HCT116 (cell line): ENCODE measurements around the gene ADGRD1. TPM values are rescaled to one million over a fixed set of nuclear protein-coding genes. Genes with fewer than 3 reads are reported as not detected.

ENCODE experiments used
- ATAC-seq: fragments of 200-7000 bp; cut with Tn5 transposase; 2 replicates; pipeline ENCODE4 v1.9.1; 2020; ENCODE audit warnings: mild to moderate bottlenecking, moderate library complexity
- BruUV-seq: library from RNA; stranded (reverse); fragments of 400-500 nt; replicated peaks from 2 replicates; lab custom pipeline; 2021; lab: Mats Ljungman, UMichigan
- CTCF ChIA-PET: fragments of 300-600 bp; sonication (Branson Sonifier 250); formaldehyde crosslinking; loops from one replicate; lab custom pipeline; 2021; ENCODE audit warnings: antibody characterized with exemption; lab: Charles Lee
- POLR2A ChIA-PET: fragments of 300-600, 350-600 bp; sonication (Branson Sonifier 250); formaldehyde crosslinking; loops from one replicate; lab custom pipeline; 2021; ENCODE audit warnings: antibody characterized with exemption; lab: Charles Lee
- RAD21 ChIA-PET, 2 experiments: fragments of 300-600 bp; sonication (Branson Sonifier 250); formaldehyde crosslinking; loops; one replicate each; lab custom pipeline; 2023; ENCODE audit warnings: low total read pairs in 2 of 2; ENCODE audit not compliant: uncharacterized antibody in 2 of 2, unreplicated experiment in 2 of 2, low non-redundant PET in 1 of 2; lab: Charles Lee
- DNase-seq: peaks from one replicate; pipeline ENCODE4 v3.0.0-alpha.2; 2010; ENCODE audit warnings: low read depth, low spot score
- H2AFZ ChIP-seq: fragments of 200-600 bp; shearing (Covaris generic), sonication (generic); 2 replicates; pipeline ENCODE4 v1.6.1; 2017; ENCODE audit warnings: low read depth, mixed run types, mixed read lengths, antibody characterized with exemption, low read length; ENCODE audit not compliant: poor library complexity, severe bottlenecking
- H3K27ac ChIP-seq: 2 replicates; pipeline ENCODE4 v1.5.1; 2012; ENCODE audit warnings: low read depth, low read length
- H3K27me3 ChIP-seq: fragments of 200-600 bp; sonication (generic); 2 replicates; pipeline ENCODE4 v1.6.1; 2016; ENCODE audit warnings: mixed run types, low read length, mixed read lengths; ENCODE audit not compliant: insufficient read depth
- H3K36me3 ChIP-seq, 2 experiments: fragments of 200-500 bp in 1 of 2; fragments of 200-600 bp in 1 of 2; sonication (Bioruptor generic) in 1 of 2; sonication (generic) in 1 of 2; 2 replicates each; pipeline versions ENCODE4 v1.5.1 to v1.6.1; 2014 to 2016; ENCODE audit warnings: low read length in 2 of 2, inconsistent platforms in 1 of 2, mixed read lengths in 1 of 2, mixed run types in 1 of 2; ENCODE audit not compliant: insufficient read depth in 2 of 2, control insufficient read depth in 1 of 2
- H3K4me1 ChIP-seq, 2 experiments: fragments of 200-600 bp in 1 of 2; sonication (generic) in 1 of 2; 2 replicates each; pipeline versions ENCODE4 v1.5.1 to v1.6.1; 2012 to 2017; ENCODE audit warnings: low read length in 2 of 2, inconsistent platforms in 1 of 2, mild to moderate bottlenecking in 1 of 2, mixed read lengths in 1 of 2, mixed run types in 1 of 2, moderate library complexity in 1 of 2; ENCODE audit not compliant: insufficient read depth in 2 of 2, control insufficient read depth in 1 of 2
- H3K4me2 ChIP-seq: fragments of 200-600 bp; sonication (generic); 2 replicates; pipeline ENCODE4 v1.6.1; 2017; ENCODE audit warnings: mixed run types, low read length, mixed read lengths
- H3K4me3 ChIP-seq, 2 experiments: fragments of 200-600 bp in 1 of 2; sonication (generic) in 1 of 2; replicated peaks in 1 of 2; 2 replicates each; pipeline ENCODE4 v1.5.1; 2011 to 2016; ENCODE audit warnings: low read length in 2 of 2, control low read depth in 1 of 2, low read depth in 1 of 2, mild to moderate bottlenecking in 1 of 2, mixed read lengths in 1 of 2, mixed run types in 1 of 2
- H3K79me2 ChIP-seq: fragments of 200-600 bp; sonication (generic); 2 replicates; pipeline ENCODE4 v1.6.1; 2017; ENCODE audit warnings: mild to moderate bottlenecking, mixed run types, low read length, moderate library complexity, mixed read lengths; ENCODE audit not compliant: insufficient read depth
- H3K9ac ChIP-seq: fragments of 200-600 bp; sonication (generic); 2 replicates; pipeline ENCODE4 v1.6.1; 2016; ENCODE audit warnings: low read length, mixed read lengths
- H3K9me2 ChIP-seq: fragments of 200-600 bp; sonication (generic), shearing (Covaris generic); 2 replicates; pipeline ENCODE4 v1.6.1; 2017; ENCODE audit warnings: mixed run types, mild to moderate bottlenecking, moderate library complexity; ENCODE audit not compliant: insufficient read depth
- H3K9me3 ChIP-seq, 2 experiments: fragments of 200-500 bp in 1 of 2; fragments of 200-600 bp in 1 of 2; sonication (Bioruptor generic) in 1 of 2; sonication (generic) in 1 of 2; 2 replicates each; pipeline ENCODE4 v1.6.1; 2014 to 2017; ENCODE audit warnings: low read length in 2 of 2, mixed read lengths in 2 of 2, inconsistent platforms in 1 of 2, low read depth in 1 of 2, mild to moderate bottlenecking in 1 of 2, mixed run types in 1 of 2, moderate library complexity in 1 of 2; ENCODE audit not compliant: control insufficient read depth in 1 of 2, insufficient read depth in 1 of 2
- H4K20me1 ChIP-seq: fragments of 200-600 bp; sonication (generic), shearing (Covaris generic); 2 replicates; pipeline ENCODE4 v1.6.1; 2017; ENCODE audit warnings: mixed run types, mild to moderate bottlenecking, moderate library complexity; ENCODE audit not compliant: insufficient read depth
- CBX3 ChIP-seq: IDR thresholded peaks from 2 replicates; pipeline ENCODE4 v1.6.1; 2012; ENCODE audit warnings: low read depth
- CEBPB ChIP-seq: IDR thresholded peaks from 2 replicates; pipeline ENCODE4 v1.6.1; 2012; ENCODE audit warnings: low read depth
- EGR1 ChIP-seq: IDR thresholded peaks from 2 replicates; pipeline ENCODE4 v1.6.1; 2012; ENCODE audit warnings: low read depth
- ELF1 ChIP-seq: IDR thresholded peaks from 2 replicates; pipeline ENCODE4 v1.6.1; 2012; ENCODE audit warnings: low read depth, borderline replicate concordance
- EZH2 ChIP-seq: fragments of 200-600 bp; sonication (generic); IDR thresholded peaks from 2 replicates; pipeline ENCODE4 v1.6.1; 2017; ENCODE audit warnings: antibody characterized with exemption, mixed run types
- EZH2phosphoT487 ChIP-seq: fragments of 200-600 bp; IDR thresholded peaks from 2 replicates; pipeline ENCODE4 v1.6.1; 2018; ENCODE audit warnings: antibody characterized with exemption, borderline replicate concordance
- POLR2A ChIP-seq: IDR thresholded peaks from 2 replicates; pipeline ENCODE4 v1.7.0; 2011; ENCODE audit warnings: borderline replicate concordance; ENCODE audit not compliant: insufficient read depth, insufficient read length; ENCODE audit errors: extremely low read depth
- RAD21 ChIP-seq: IDR thresholded peaks from 2 replicates; pipeline ENCODE4 v1.6.1; 2012; ENCODE audit warnings: low read depth, mild to moderate bottlenecking
- SIN3A ChIP-seq: IDR thresholded peaks from 2 replicates; pipeline ENCODE4 v1.6.1; 2012; ENCODE audit warnings: low read depth
- SP1 ChIP-seq: IDR thresholded peaks from 2 replicates; pipeline ENCODE4 v1.6.1; 2012; ENCODE audit warnings: low read depth
- TCF7L2 ChIP-seq: IDR thresholded peaks from 2 replicates; pipeline ENCODE4 v1.7.0; 2011; ENCODE audit warnings: borderline replicate concordance, inconsistent platforms; ENCODE audit not compliant: insufficient read depth, insufficient read length; ENCODE audit errors: extremely low read depth
- YY1 ChIP-seq: IDR thresholded peaks from 2 replicates; pipeline ENCODE4 v1.6.1; 2011; ENCODE audit warnings: low read length, low read depth, moderate library complexity, mild to moderate bottlenecking; ENCODE audit not compliant: insufficient replicate concordance; ENCODE audit errors: extremely low read depth
- ZFX ChIP-seq: fragments of 450-650 bp; IDR thresholded peaks from 2 replicates; pipeline ENCODE4 v1.6.1; 2017
- intact Hi-C: fragments of 100-400 bp; cut with micrococcal nuclease; formaldehyde crosslinking; loops from 2 replicates; pipeline ENCODE4 v1.10.0; 2022
- total RNA-seq: library from RNA; stranded (reverse); gene quantifications from one replicate; pipeline ENCODE4 v1.2.1, GENCODE V29; 2021; ENCODE audit not compliant: unreplicated experiment
- TF ChIP-seq, protein P1 (sequence below): IDR thresholded peaks from 2 replicates; pipeline ENCODE4 v1.6.1; 2011; ENCODE audit warnings: mild to moderate bottlenecking, low read length, moderate library complexity; ENCODE audit not compliant: insufficient replicate concordance; ENCODE audit errors: extremely low read depth
- TF ChIP-seq, protein P2 (sequence below), 3 experiments: fragments of 200-600 bp in 1 of 3; sonication (generic) in 1 of 3; IDR thresholded peaks in 2 of 3; conservative IDR thresholded peaks in 1 of 3; 2 replicates each; pipeline ENCODE4 v1.5.1; 2012 to 2017; ENCODE audit warnings: low read depth in 2 of 3, low read length in 2 of 3, antibody characterized with exemption in 1 of 3, borderline replicate concordance in 1 of 3, control low read depth in 1 of 3, mild to moderate bottlenecking in 1 of 3, mixed read lengths in 1 of 3, mixed run types in 1 of 3, moderate library complexity in 1 of 3; ENCODE audit not compliant: insufficient read depth in 1 of 3

ADGRD1 gene
- total RNA-seq, 1 experiment from 2014 or later: 0.44 TPM

DNA sequence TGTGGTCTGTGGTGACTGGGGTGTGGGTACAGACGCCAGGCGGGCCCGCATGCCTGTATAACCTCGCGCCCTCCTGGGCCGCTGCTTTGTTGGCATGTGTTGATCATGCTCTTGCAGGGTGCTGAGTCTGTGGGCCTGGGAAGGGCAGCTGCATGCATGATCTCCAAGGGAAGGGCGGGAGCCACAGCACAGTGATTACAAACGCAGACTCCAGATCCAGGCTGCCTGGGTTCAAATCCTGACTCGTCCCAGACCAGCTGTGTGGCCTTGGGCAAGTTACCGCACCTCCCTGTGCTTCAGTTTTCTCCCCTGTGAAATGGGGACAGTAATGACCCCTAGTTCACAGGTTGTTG, 24.0 kb downstream of the ADGRD1 start:
- no peaks in the 10 kb centered on the region for H4K20me1 ChIP-seq
- H3K79me2 ChIP-seq: no peaks in the 10 kb centered on the region
- ChIA-PET POLR2A (no interaction called here), RAD21 (no interaction called here), CTCF (no interaction called here)
- DNase-seq (no peak), ATAC-seq (no peak)
- no peaks in the 10 kb centered on the region for H3K36me3 ChIP-seq
- no peak overlapping the region for H3K9ac ChIP-seq
- intact Hi-C loops: no loop called here
- TF ChIP-seq RAD21 (no peak), EZH2 (no peak), ZFX (no peak), CEBPB (no peak), ELF1 (no peak), TCF7L2 (no peak), CBX3 (no peak), SP1 (no peak), EZH2phosphoT487 (no peak), POLR2A (no peak), EGR1 (no peak), YY1 (no peak), SIN3A (no peak)
- TF ChIP-seq, protein P1, sequence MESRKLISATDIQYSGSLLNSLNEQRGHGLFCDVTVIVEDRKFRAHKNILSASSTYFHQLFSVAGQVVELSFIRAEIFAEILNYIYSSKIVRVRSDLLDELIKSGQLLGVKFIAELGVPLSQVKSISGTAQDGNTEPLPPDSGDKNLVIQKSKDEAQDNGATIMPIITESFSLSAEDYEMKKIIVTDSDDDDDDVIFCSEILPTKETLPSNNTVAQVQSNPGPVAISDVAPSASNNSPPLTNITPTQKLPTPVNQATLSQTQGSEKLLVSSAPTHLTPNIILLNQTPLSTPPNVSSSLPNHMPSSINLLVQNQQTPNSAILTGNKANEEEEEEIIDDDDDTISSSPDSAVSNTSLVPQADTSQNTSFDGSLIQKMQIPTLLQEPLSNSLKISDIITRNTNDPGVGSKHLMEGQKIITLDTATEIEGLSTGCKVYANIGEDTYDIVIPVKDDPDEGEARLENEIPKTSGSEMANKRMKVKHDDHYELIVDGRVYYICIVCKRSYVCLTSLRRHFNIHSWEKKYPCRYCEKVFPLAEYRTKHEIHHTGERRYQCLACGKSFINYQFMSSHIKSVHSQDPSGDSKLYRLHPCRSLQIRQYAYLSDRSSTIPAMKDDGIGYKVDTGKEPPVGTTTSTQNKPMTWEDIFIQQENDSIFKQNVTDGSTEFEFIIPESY: no peak
- TF ChIP-seq, protein P2, sequence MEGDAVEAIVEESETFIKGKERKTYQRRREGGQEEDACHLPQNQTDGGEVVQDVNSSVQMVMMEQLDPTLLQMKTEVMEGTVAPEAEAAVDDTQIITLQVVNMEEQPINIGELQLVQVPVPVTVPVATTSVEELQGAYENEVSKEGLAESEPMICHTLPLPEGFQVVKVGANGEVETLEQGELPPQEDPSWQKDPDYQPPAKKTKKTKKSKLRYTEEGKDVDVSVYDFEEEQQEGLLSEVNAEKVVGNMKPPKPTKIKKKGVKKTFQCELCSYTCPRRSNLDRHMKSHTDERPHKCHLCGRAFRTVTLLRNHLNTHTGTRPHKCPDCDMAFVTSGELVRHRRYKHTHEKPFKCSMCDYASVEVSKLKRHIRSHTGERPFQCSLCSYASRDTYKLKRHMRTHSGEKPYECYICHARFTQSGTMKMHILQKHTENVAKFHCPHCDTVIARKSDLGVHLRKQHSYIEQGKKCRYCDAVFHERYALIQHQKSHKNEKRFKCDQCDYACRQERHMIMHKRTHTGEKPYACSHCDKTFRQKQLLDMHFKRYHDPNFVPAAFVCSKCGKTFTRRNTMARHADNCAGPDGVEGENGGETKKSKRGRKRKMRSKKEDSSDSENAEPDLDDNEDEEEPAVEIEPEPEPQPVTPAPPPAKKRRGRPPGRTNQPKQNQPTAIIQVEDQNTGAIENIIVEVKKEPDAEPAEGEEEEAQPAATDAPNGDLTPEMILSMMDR (IDR thresholded peaks at IDR 0.05 in 2 of 3, conservative IDR thresholded peaks at IDR 0.05 in 1 of 3; ENCODE audit: borderline replicate concordance in 1 of 3, insufficient read depth in 1 of 3, low read depth in 2 of 3, low read length in 2 of 3): no peak
- H3K9me2 ChIP-seq: no peaks in the 10 kb centered on the region
- no peak overlapping the region for H2AFZ ChIP-seq
- H3K27me3 ChIP-seq: peaks cover 1% of the 10 kb centered on the region; the same call in 1 of the 2 replicates
- H3K4me1 ChIP-seq: no peaks in the 10 kb centered on the region
- no peak overlapping the region for H3K4me3 ChIP-seq
- H3K9me3 ChIP-seq: no peaks in the 10 kb centered on the region
- no TSS peak for BruUV-seq
- H3K4me2 ChIP-seq: no peak overlapping the region
- no peak overlapping the region for H3K27ac ChIP-seq
